Kidney capillary endothelial cell (primary cell): Measurements from ENCODE around the gene C4A.
A peak's percentile ranks its signal among the peaks of the same experiment; 100 is the strongest.
"Not testable (repeated sequence)": the region's sequence is repeated elsewhere in the genome, so short reads cannot be mapped to it uniquely, and the experiment has no call there.

ENCODE experiments used
- DNase-seq: peaks from one replicate; pipeline ENCODE4 v3.0.0-alpha.2; 2018; ENCODE audit warnings: low spot score

Gene C4A

GRCh38 chr6:31981744-31982143, at the start of gene C4A:
Gene C4A (plus strand): TSS chr6:31982057. CDS start chr6:31982108, 51 bp downstream.
- not testable (repeated sequence) for DNase-seq

GRCh38 chr6:31932137-31932536, 49.7 kb upstream of the C4A start:
- DNase-seq: not testable (repeated sequence)

GRCh38 chr6:31933537-31933936, 48.3 kb upstream of the C4A start:
- no peak for DNase-seq

GRCh38 chr6:31935021-31935420, 46.8 kb upstream of the C4A start:
- no peak for DNase-seq

GRCh38 chr6:31935823-31936222, 46.0 kb upstream of the C4A start:
- DNase-seq: no peak

GRCh38 chr6:31940256-31940664, 41.6 kb upstream of the C4A start:
- DNase-seq: no peak

- DNase-seq: no peak
These were observed 38.1 kb upstream of the C4A start for GRCh38 chr6:31943742-31944141.

GRCh38 chr6:31945154-31945506, 36.7 kb upstream of the C4A start:
- DNase-seq: no peak

GRCh38 chr6:31945507-31946369, 36.1 kb upstream of the C4A start, which contains the start of gene CFB:
Gene CFB (plus strand): TSS chr6:31946095. CDS start chr6:31946222, 127 bp downstream.
- DNase-seq: no peak

GRCh38 chr6:31946370-31946885, 35.4 kb upstream of the C4A start:
- DNase-seq: no peak

GRCh38 chr6:31947070-31947675, 34.7 kb upstream of the C4A start:
- DNase-seq: no peak

- no peak for DNase-seq
These were observed 34.0 kb upstream of the C4A start for GRCh38 chr6:31947864-31948263.

- no peak for DNase-seq
These were observed 33.6 kb upstream of the C4A start for GRCh38 chr6:31948306-31948705.

GRCh38 chr6:31948753-31949413, 33.0 kb upstream of the C4A start:
- no peak for DNase-seq

GRCh38 chr6:31949926-31950548, 31.8 kb upstream of the C4A start:
- DNase-seq: no peak

GRCh38 chr6:31952140-31952805, 29.6 kb upstream of the C4A start:
- DNase-seq: peak; percentile 57

GRCh38 chr6:31952890-31953289, 29.0 kb upstream of the C4A start:
- no peak for DNase-seq

GRCh38 chr6:31954511-31954910, 27.3 kb upstream of the C4A start:
- no peak for DNase-seq

- DNase-seq: no peak
These were observed 25.1 kb upstream of the C4A start for GRCh38 chr6:31956796-31957195.

GRCh38 chr6:31958412-31958740, 23.5 kb upstream of the C4A start:
- no peak for DNase-seq

- DNase-seq: peak; percentile 94
These were observed 22.8 kb upstream of the C4A start, which contains the start of the genes NELFE and SKIC2 for GRCh38 chr6:31958741-31959739. Gene NELFE (minus strand): TSS chr6:31958971. CDS start chr6:31958446, 525 bp downstream. Gene SKIC2 (plus strand): TSS chr6:31959175. CDS start chr6:31959193, 18 bp downstream.
